Kidney epithelial cell (primary cell): ENCODE results near the gene IRX2. TPM values are rescaled to one million over a fixed set of nuclear protein-coding genes. Genes with fewer than 3 reads are reported as not detected.

Experiments
- DNase-seq: peaks from one replicate; pipeline ENCODE4 v3.0.0-alpha.2; 2010; ENCODE audit warnings: low read depth
- H3K27me3 ChIP-seq: 2 replicates; pipeline ENCODE4 v1.6.0; 2011; ENCODE audit warnings: low read length; ENCODE audit not compliant: control insufficient read depth, insufficient read depth
- H3K36me3 ChIP-seq: 2 replicates; pipeline ENCODE4 v1.5.1; 2011; ENCODE audit warnings: low read length; ENCODE audit not compliant: control insufficient read depth, insufficient read depth
- H3K4me3 ChIP-seq: 2 replicates; pipeline ENCODE4 v1.5.1; 2011; ENCODE audit warnings: low read depth, mild to moderate bottlenecking, control low read depth, low read length
- CTCF ChIP-seq: IDR thresholded peaks from 2 replicates; pipeline ENCODE4 v1.5.1; 2011; ENCODE audit warnings: mild to moderate bottlenecking, moderate library complexity, low read length, control low read depth, inconsistent platforms; ENCODE audit not compliant: insufficient read depth, poor library complexity, severe bottlenecking
- total RNA-seq: library from RNA; depleted of rRNA; stranded (reverse); fragments of >200 nt; gene quantifications from 2 replicates; pipeline ENCODE4 v1.2.3, GENCODE V29; 2015

IRX2 gene
- total RNA-seq, 1 donor from 2014 or later: 2.8 TPM

GRCh38 chr5:2740876-2741555 is 10.5 kb downstream of the IRX2 start:
- Histone ChIP-seq H3K27me3 (peaks cover 49% of the 10 kb centered on the region), H3K4me3 (no peak overlapping the region), H3K36me3 (no peaks in the 10 kb centered on the region)
- no peak for TF ChIP-seq CTCF
- no peak for DNase-seq

GRCh38 chr5:2740051-2740875 is 11.2 kb downstream of the IRX2 start:
- no peak for DNase-seq
- Histone ChIP-seq H3K4me3 (no peak overlapping the region), H3K36me3 (no peaks in the 10 kb centered on the region), H3K27me3 (peaks cover 51% of the 10 kb centered on the region)
- no peak for TF ChIP-seq CTCF

GRCh38 chr5:2739360-2740050 is 12.0 kb downstream of the IRX2 start:
- no peak for TF ChIP-seq CTCF
- Histone ChIP-seq H3K4me3 (peak overlapping the region; percentile 36), H3K36me3 (no peaks in the 10 kb centered on the region), H3K27me3 (peaks cover 51% of the 10 kb centered on the region)
- DNase-seq: no peak

GRCh38 chr5:2738700-2739359 is 12.6 kb downstream of the IRX2 start:
- peak overlapping the region; percentile 36 for H3K4me3 ChIP-seq
- DNase-seq: no peak
- TF ChIP-seq CTCF: no peak
- no peaks in the 10 kb centered on the region for H3K36me3 ChIP-seq
- peaks cover 50% of the 10 kb centered on the region for H3K27me3 ChIP-seq

GRCh38 chr5:2738156-2738699 is 13.2 kb downstream of the IRX2 start:
- DNase-seq: no peak
- no peak for TF ChIP-seq CTCF
- no peak overlapping the region for H3K4me3 ChIP-seq
- H3K27me3 ChIP-seq: peaks cover 47% of the 10 kb centered on the region
- H3K36me3 ChIP-seq: no peaks in the 10 kb centered on the region
